ENCODE measurements around the gene PCBP3. TPM values are rescaled to one million over a fixed set of nuclear protein-coding genes. Genes with fewer than 3 reads are reported as not detected.

Gene PCBP3
- total and polyA plus RNA-seq, 4 donors = 0.36 to 1.6 (median 0.42) TPM

- Histone ChIP-seq H3K4me3 (ENCODE audit: low read depth in 1 of 3, low read length in 3 of 3) (no peak overlapping the region), H3K36me3 (ENCODE audit: control insufficient read depth in 4 of 4, insufficient read depth in 3 of 4, low read depth in 1 of 4, low read length in 3 of 4) (no peaks in the 10 kb centered on the region), H3K9ac (ENCODE audit: low read depth in 1 of 2, low read length in 2 of 2) (no peak overlapping the region), H3K9me3 (ENCODE audit: control insufficient read depth in 4 of 4, low read length in 3 of 4) (no peaks in the 10 kb centered on the region), H3K27me3 (ENCODE audit: control insufficient read depth in 4 of 4, insufficient read depth in 4 of 4, low read length in 3 of 4) (no peaks in the 10 kb centered on the region), H3K4me1 (ENCODE audit: control insufficient read depth in 4 of 4, insufficient read depth in 4 of 4, low read length in 3 of 4) (no peaks in the 10 kb centered on the region), H3K27ac (ENCODE audit: low read depth in 1 of 2, low read length in 2 of 2) (no peak overlapping the region)
- DNase-seq (ENCODE audit: low spot score) = no peak
- no peak for TF ChIP-seq RAD21 (IDR thresholded peaks at IDR 0.05)
- TF ChIP-seq, protein P1, sequence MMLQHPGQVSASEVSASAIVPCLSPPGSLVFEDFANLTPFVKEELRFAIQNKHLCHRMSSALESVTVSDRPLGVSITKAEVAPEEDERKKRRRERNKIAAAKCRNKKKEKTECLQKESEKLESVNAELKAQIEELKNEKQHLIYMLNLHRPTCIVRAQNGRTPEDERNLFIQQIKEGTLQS (IDR thresholded peaks at IDR 0.05) = no peak
- TF ChIP-seq, protein P2, sequence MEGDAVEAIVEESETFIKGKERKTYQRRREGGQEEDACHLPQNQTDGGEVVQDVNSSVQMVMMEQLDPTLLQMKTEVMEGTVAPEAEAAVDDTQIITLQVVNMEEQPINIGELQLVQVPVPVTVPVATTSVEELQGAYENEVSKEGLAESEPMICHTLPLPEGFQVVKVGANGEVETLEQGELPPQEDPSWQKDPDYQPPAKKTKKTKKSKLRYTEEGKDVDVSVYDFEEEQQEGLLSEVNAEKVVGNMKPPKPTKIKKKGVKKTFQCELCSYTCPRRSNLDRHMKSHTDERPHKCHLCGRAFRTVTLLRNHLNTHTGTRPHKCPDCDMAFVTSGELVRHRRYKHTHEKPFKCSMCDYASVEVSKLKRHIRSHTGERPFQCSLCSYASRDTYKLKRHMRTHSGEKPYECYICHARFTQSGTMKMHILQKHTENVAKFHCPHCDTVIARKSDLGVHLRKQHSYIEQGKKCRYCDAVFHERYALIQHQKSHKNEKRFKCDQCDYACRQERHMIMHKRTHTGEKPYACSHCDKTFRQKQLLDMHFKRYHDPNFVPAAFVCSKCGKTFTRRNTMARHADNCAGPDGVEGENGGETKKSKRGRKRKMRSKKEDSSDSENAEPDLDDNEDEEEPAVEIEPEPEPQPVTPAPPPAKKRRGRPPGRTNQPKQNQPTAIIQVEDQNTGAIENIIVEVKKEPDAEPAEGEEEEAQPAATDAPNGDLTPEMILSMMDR (IDR thresholded peaks at IDR 0.05; ENCODE audit: low read depth, low read length, missing input control) = no peak
- no peak for TF ChIP-seq FOXA1 (IDR thresholded peaks at IDR 0.05)
- no peak for TF ChIP-seq YY1 (IDR thresholded peaks at IDR 0.05)
- no peak for TF ChIP-seq FOXA2 (IDR thresholded peaks at IDR 0.05)
- no peak for TF ChIP-seq EGR1 (IDR thresholded peaks at IDR 0.05; ENCODE audit: low read depth in 2 of 2)
- TF ChIP-seq, protein P3, sequence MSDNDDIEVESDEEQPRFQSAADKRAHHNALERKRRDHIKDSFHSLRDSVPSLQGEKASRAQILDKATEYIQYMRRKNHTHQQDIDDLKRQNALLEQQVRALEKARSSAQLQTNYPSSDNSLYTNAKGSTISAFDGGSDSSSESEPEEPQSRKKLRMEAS (IDR thresholded peaks at IDR 0.05) = no peak
- TF ChIP-seq, protein P4, sequence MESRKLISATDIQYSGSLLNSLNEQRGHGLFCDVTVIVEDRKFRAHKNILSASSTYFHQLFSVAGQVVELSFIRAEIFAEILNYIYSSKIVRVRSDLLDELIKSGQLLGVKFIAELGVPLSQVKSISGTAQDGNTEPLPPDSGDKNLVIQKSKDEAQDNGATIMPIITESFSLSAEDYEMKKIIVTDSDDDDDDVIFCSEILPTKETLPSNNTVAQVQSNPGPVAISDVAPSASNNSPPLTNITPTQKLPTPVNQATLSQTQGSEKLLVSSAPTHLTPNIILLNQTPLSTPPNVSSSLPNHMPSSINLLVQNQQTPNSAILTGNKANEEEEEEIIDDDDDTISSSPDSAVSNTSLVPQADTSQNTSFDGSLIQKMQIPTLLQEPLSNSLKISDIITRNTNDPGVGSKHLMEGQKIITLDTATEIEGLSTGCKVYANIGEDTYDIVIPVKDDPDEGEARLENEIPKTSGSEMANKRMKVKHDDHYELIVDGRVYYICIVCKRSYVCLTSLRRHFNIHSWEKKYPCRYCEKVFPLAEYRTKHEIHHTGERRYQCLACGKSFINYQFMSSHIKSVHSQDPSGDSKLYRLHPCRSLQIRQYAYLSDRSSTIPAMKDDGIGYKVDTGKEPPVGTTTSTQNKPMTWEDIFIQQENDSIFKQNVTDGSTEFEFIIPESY (IDR thresholded peaks at IDR 0.05) = no peak
- TF ChIP-seq, protein P5, sequence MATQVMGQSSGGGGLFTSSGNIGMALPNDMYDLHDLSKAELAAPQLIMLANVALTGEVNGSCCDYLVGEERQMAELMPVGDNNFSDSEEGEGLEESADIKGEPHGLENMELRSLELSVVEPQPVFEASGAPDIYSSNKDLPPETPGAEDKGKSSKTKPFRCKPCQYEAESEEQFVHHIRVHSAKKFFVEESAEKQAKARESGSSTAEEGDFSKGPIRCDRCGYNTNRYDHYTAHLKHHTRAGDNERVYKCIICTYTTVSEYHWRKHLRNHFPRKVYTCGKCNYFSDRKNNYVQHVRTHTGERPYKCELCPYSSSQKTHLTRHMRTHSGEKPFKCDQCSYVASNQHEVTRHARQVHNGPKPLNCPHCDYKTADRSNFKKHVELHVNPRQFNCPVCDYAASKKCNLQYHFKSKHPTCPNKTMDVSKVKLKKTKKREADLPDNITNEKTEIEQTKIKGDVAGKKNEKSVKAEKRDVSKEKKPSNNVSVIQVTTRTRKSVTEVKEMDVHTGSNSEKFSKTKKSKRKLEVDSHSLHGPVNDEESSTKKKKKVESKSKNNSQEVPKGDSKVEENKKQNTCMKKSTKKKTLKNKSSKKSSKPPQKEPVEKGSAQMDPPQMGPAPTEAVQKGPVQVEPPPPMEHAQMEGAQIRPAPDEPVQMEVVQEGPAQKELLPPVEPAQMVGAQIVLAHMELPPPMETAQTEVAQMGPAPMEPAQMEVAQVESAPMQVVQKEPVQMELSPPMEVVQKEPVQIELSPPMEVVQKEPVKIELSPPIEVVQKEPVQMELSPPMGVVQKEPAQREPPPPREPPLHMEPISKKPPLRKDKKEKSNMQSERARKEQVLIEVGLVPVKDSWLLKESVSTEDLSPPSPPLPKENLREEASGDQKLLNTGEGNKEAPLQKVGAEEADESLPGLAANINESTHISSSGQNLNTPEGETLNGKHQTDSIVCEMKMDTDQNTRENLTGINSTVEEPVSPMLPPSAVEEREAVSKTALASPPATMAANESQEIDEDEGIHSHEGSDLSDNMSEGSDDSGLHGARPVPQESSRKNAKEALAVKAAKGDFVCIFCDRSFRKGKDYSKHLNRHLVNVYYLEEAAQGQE (IDR thresholded peaks at IDR 0.05) = no peak
- TF ChIP-seq SP1 (IDR thresholded peaks at IDR 0.05) = no peak
- no peak for TF ChIP-seq HNF4G (IDR thresholded peaks at IDR 0.05)
- no peak for TF ChIP-seq HNF4A (conservative IDR thresholded peaks at IDR 0.05)
- no peak for TF ChIP-seq NR2F2 (IDR thresholded peaks at IDR 0.05)
- TF ChIP-seq JUND (IDR thresholded peaks at IDR 0.05) = no peak
- no peak for TF ChIP-seq RXRA (IDR thresholded peaks at IDR 0.05)
- no peak for TF ChIP-seq TAF1 (conservative IDR thresholded peaks at IDR 0.05)
- 91% methylated on average over 8 of the region's 8 CpGs for WGBS
These were observed 277.5 kb downstream of the PCBP3 start for GRCh38 chr21:45920824-45921600.
